HG02970 (cell line): ENCODE measurements around the gene CACNA2D3.
"Not testable (repeated sequence)": the region's sequence is repeated elsewhere in the genome, so short reads cannot be mapped to it uniquely, and the experiment has no call there.

Experiments
- ATAC-seq: cut with Tn5 transposase; IDR thresholded peaks from one replicate; pipeline ENCODE4 v1.9.1; 2021; ENCODE audit warnings: mild to moderate bottlenecking, moderate library complexity, moderate number of reproducible peaks; ENCODE audit not compliant: unreplicated experiment, low FRiP score

The CACNA2D3 gene

GRCh38 chr3:54427941-54428871 is 305.9 kb downstream of the CACNA2D3 start:
- no peak for ATAC-seq

GRCh38 chr3:54432975-54433374 is 310.6 kb downstream of the CACNA2D3 start:
- ATAC-seq: no peak

GRCh38 chr3:54433846-54434245 is 311.5 kb downstream of the CACNA2D3 start:
- no peak for ATAC-seq

- no peak for ATAC-seq
Observed at GRCh38 chr3:54434756-54435155, 312.4 kb downstream of the CACNA2D3 start.

GRCh38 chr3:54437271-54437670 is 314.9 kb downstream of the CACNA2D3 start:
- ATAC-seq: no peak

- no peak for ATAC-seq
Observed at GRCh38 chr3:54443561-54444161, 321.3 kb downstream of the CACNA2D3 start.

- no peak for ATAC-seq
Observed at GRCh38 chr3:54445630-54446029, 323.3 kb downstream of the CACNA2D3 start.

- ATAC-seq: no peak
Observed at GRCh38 chr3:54447427-54447826, 325.1 kb downstream of the CACNA2D3 start.

GRCh38 chr3:54454806-54455205 is 332.5 kb downstream of the CACNA2D3 start:
- no peak for ATAC-seq

GRCh38 chr3:54458357-54458756 is 336.0 kb downstream of the CACNA2D3 start:
- no peak for ATAC-seq

GRCh38 chr3:54464554-54464953 is 342.2 kb downstream of the CACNA2D3 start:
- ATAC-seq: not testable (repeated sequence)

- no peak for ATAC-seq
Observed at GRCh38 chr3:54476891-54477290, 354.5 kb downstream of the CACNA2D3 start.

GRCh38 chr3:54481606-54482365 is 359.4 kb downstream of the CACNA2D3 start:
- ATAC-seq: no peak

- no peak for ATAC-seq
Observed at GRCh38 chr3:54484334-54484733, 362.0 kb downstream of the CACNA2D3 start.

- ATAC-seq: no peak
Observed at GRCh38 chr3:54486317-54486716, 364.0 kb downstream of the CACNA2D3 start.

GRCh38 chr3:54488297-54488696 is 365.9 kb downstream of the CACNA2D3 start:
- ATAC-seq: no peak

- ATAC-seq: no peak
Observed at GRCh38 chr3:54494209-54494608, 371.9 kb downstream of the CACNA2D3 start.

GRCh38 chr3:54506603-54507002 is 384.3 kb downstream of the CACNA2D3 start:
- no peak for ATAC-seq

GRCh38 chr3:54507876-54508460 is 385.6 kb downstream of the CACNA2D3 start:
- ATAC-seq: no peak

- no peak for ATAC-seq
Observed at GRCh38 chr3:54510506-54510905, 388.2 kb downstream of the CACNA2D3 start.
